Endometrial microvascular endothelial cells (primary cell): ENCODE measurements around the gene BTBD9. TPM values are rescaled to one million over a fixed set of nuclear protein-coding genes. Genes with fewer than 3 reads are reported as not detected.
"Not testable (repeated sequence)": the region's sequence is repeated elsewhere in the genome, so short reads cannot be mapped to it uniquely, and the experiment has no call there.

Source experiments
- in situ Hi-C: cut with HindIII; loops from 2 replicates; pipeline ENCODE4 v1.10.0; 2017; ENCODE audit warnings: low sequenced_read_pairs, low pct_unique_long_range_greater_than_20kb; ENCODE audit errors: inconsistent ontology term
- total RNA-seq: library from RNA; depleted of rRNA; stranded (reverse); fragments of >200 nt; gene quantifications from one replicate; pipeline ENCODE4 v1.2.3, GENCODE V29; 2015; ENCODE audit errors: inconsistent ontology term

The BTBD9 gene
- total RNA-seq, 1 donor from 2014 or later: 6.4 TPM

DNA sequence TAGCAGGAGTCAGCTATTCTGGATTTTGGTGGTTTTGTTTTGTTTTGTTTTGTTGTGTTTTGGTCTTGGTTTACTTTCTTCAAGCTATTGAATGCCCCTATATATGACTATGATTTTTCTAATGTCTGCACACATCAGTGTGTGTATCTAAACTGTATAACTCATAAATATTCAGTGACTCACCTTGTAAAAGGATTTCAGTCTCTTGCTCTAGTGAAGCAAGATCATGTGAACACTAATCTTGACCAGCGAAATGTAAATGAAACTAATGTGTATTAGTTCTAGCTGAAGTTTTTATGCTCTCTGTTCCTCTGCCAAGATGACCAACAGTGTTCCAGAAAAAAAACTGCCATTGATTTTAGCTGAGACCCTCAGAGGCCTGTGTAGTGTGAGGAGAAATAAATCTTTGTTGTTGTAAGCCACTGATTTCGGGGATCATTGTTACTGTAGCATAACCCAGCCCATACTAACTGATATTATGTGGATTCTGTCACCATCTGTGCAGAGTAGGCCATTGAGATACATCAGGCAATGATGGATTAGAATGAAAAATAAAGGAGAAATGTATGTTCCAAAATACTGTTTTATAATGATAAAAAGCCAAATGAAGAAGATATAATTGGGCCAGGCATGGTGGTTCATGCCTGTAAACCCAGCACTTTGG is 11.5 kb upstream of the BTBD9 start:
- in situ Hi-C loops: no loop called here

DNA sequence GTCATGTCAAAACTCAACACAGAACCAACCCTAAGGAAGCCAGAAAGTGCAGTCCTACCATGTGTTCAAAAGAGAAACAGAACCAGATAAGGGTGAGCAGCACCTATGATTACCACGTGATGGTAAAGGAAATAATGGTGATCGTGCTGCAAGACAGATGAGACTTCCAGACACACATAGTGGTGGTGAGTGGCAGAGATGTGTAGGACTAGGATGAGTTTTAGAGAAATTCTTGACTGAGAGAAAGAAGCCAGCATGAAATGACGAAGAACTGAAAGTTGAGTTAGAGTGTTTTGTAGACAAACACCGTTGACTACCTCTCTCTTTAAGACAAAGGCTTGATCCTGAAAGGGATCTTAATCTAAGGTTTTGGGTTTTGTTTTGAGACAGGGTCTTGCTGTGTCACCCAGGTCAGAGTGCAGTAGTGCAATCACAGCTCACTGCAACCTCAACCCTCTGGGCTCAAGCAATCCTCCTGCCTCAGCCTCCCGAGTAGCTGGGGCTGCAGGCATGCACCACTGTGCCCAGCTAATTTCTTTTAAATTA is 10.6 kb upstream of the BTBD9 start:
- in situ Hi-C loops: no loop called here

DNA sequence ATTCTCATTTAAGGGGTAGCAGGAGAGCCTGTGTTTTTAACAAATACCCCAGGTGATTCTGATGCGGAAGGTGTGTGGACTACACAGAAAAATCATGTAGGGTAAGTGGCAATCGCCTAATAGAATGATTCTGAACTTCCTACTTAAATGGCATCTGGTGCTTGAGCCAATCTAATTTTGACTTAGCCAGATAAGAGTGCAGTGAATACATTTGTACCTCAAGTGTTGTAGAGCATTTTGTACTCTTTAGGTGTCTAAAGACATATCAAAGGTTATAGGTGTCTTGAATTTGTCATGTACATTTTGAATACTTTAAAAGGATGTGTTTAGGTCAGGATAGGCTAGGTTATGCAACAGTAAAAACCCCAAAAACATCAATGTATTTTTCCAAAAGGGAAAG is 10.0 kb upstream of the BTBD9 start:
- in situ Hi-C loops: no loop called here

DNA sequence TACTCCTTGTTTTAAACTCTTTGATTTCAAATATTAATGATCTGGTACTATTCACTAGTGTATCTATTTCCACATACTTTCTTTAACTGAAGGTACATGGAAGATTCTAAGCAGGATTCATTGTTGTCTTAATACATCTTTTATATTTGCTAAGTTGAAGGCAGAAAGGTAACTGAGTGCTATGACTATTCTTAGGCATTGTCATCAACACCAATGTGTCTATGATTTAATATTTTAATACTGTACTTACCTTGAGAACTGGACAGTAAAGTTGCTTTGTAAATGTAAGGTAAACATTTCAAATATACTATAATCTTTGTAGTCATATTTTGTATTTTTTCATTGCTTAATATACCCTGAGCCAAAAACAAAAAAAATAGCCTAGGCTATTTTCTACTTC is 8.9 kb upstream of the BTBD9 start:
- in situ Hi-C loops: no loop called here

DNA sequence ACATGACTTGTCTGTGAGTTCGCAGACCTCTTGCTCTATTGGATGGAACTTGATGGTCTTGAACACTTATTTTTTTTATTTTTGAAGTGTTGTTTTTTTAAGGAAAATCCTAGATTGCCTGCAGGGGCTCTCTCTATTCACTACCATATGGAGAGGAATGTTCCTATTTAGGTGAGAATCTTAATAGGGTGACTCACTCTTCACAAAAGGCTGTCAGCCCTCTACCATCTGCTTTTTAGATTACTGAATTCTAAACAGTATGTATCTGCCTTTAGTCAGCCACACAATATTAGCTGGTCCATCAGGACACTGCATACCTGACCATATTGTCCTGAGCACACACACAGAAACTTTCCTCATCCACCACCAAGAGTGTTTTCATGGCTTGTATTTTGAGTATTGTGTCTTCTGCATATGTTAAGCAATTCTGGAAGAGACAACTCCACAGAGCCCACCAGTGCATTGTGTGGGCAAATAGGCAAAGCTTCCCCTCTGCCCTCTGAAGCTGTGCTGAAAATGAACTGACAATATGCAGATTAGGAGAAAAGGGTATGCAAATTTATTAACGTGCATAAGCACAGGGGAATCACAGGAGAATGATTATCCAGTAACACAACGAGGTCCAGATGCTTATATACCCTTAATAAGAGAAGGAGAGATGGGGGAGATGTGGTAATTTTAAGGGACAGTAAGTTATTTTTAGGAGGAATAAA is 6.6 kb upstream of the BTBD9 start:
- in situ Hi-C loops: no loop called here

DNA sequence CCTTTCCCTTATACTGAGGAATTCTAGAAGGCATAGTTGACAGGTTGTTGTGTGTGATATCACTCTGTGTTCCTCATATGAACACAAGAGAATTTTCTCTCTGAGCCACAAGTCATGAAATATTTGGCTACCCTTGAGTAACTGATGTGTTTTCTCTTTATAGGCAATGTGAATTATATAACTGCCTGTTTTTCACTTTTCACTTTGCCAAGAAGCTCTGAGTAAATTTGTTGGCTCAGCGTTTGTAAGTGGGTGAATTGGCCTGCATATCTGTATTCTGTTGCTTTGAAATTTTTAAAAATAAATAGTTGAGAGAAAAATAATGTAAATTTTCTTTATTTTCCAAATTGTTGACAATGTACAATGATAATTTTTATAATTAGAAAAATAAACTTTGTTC is 5.2 kb upstream of the BTBD9 start:
- in situ Hi-C loops: no loop called here

DNA sequence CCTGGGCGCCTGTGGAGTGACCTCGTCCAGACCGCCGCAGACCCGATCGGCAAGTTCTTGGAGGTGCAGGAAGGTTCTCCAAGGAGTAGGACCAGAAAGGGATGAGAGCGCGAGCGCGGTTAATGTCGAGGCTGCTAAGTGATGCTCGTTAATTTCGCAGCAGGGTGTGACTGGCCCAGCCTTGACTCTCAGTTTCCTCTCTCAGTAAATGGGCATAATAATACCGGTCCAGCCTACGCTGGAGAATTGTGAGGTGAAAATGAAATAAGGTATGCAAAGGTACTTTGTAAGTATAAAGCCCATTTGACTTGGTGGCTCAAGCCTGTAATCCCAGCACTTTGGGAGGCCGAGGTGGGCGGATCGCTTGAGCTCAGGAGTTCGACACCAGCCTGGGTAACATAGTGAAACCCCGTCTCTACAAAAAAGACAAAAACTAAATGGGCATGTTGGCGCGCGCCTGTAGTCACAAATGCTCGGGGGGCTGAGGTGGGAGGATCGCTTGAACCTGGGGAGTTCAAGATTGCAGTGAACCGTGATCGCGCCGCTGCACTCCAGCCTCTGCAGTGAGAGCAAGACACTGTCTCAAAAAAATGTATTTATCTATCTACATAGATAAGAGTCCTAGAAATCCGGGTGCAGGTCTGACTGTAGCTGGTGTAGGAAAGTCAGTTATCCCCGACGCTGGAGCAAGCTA is 634 bp upstream of the BTBD9 start:
- in situ Hi-C loops: no loop called here

DNA sequence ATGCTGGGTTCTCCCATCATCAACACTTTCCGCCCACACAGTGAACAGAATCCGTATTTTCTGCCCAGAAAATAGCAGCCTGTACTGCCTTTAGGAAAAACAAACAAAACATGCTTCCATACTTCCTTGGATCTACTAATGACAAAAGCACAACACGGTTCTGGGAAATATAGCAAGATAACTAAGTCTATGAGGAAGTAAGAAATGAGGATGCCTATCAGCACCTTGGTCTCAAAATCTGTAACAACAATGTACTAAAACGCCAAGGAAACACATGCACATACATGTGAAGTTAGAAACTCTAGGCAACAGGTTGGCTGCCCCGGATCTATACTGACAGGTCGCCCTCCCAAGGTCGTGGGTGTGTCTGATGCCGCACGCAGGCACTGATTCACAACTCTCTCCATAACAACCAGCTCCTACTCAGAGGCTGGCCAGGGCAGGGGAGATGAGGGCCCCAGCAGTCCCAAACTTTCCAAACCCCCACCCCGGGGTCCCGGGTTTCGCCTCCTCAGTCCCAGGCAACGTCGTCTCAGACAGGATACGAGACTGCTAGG is 710 bp downstream of the BTBD9 start:
- in situ Hi-C loops: no loop called here

DNA sequence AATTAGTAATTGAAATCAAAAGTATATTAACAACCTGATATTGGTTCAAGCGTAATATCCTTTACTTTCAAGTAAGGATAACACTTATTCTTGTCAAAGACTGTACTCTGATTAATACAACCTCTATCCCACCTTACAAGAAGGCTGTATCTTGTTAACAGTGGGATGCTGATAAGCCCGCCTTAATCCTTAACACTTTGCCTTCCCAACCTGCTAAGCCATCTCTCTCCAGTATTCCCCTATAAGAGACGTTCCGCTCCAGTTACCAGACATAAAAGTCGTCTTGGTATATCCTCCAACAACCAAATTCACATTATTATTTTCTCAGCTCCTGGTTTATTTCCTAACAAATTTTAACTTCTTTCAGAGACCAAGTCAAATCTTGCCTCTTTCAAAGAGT is 2.0 kb downstream of the BTBD9 start:
- in situ Hi-C loops: no loop called here

DNA sequence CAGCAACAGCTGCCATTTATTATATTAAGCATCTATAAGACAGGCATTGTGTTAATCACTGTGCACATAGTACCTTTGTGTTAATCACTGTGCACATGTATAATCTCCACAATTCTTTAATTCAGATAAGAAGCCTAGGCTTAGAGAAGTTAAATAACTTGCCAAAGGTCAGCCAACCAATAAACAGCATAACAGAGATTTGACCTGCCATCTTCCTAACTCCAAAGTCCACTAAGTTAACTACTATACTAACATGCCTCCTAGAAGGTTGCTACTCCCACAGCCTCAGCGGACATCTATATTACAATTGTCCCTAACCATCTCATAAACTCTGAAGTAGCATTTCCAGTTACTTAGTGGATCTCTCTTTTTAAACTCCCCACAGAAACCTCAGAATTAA is 3.7 kb downstream of the BTBD9 start:
- in situ Hi-C loops: no loop called here

DNA sequence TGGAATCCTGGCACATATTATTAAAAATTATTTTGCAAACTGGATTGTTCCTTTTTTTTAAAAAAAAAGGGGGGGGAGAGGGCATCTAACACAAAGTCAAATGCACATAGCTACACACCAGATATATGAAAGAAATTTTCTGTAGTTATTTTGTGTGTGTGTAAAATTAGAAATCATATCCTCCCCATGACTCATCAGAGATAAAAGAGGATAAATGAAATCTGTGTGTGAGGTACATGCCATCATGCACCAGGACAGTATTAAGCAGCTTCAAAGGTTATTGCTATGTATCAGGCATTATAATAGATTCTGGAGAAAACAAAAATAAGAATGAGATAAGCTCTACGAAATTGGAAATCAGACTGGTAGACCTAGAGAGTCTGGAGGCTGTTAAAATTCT is 5.2 kb downstream of the BTBD9 start:
- in situ Hi-C loops: no loop called here

DNA sequence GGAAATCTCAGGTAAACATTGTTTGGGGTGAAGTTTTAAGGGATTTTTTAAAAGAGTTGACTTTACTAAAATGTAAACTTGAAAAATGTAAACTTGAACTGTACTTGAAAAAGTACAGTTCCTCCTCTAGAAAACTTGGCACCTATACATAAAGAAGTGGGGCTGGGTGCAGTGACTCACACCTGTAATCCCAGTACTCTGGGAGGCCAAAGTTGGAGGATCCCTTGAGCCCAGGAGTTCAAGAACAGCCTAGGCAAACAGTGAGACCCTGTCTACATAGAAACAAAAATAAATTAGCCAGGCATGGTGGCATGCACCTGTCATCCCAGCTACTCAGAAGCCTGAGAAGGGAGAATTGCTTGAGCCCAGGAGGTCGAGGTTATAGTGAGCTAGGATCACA is 7.2 kb downstream of the BTBD9 start:
- in situ Hi-C loops: no loop called here

DNA sequence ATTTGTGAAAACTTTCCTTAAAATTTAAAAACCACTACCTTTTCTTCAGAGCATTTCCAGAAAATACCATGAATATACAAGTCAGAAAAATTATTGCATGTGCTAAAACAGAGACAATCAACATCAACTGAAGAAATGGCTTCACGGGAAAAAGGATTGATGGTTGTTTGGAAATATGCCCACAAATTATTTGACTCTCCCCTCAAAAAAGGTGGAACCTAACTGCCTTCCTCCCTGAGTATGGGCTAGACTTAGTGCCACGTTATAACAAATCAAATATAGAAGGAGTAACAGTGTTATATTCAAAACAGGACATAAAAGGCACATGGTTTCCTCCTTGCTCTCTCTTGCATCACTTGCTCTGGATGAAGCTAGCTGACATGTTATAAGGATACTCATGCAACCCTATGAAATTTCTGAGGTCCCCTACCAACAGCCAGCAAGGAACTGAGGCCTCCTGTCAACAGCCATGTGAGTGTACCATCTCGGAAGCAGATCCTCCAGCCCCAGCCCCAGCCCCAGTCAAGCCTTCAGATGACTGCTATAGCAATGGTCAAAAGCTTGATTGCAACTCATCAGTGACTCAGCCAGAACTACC is 8.4 kb downstream of the BTBD9 start:
- in situ Hi-C loops: no loop called here

DNA sequence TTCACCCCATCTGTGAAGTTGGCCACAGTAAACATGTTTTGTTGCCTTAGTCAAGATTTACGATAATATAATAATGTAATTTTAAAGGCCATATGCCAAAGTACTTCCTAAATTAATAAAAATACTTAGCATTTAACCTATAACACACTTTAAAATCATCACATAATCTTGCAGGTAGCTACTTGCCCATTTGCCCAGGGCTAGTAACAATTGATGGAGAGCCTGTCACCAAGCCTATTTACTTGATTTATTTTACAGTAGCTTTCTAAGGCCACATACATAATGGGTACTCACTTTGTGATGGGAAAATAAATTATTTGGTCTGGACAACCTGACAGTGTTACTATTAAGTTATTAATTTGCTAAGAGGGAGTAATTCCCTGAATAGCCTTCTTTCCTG is 14.5 kb downstream of the BTBD9 start:
- in situ Hi-C loops: no loop called here

DNA sequence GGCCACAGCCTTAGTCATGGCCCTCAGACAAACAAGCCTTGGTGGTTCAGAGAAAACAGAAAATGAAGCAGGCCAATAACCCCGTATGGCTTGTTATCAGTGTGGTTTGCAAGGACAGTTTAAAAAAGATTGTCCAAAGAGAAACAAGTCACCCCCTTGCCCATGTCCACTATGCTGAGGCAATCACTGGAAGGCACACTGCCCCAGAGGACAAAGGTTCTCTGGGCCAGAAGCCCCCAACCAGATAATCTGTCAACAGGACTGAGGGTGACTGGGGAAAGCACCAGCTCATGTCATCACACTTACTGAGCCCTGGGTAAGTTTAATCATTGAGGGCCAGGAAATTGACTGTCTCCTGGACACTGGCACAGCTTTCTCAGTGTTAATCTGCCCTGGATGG is 20.4 kb downstream of the BTBD9 start:
- in situ Hi-C loops: not testable (repeated sequence)

DNA sequence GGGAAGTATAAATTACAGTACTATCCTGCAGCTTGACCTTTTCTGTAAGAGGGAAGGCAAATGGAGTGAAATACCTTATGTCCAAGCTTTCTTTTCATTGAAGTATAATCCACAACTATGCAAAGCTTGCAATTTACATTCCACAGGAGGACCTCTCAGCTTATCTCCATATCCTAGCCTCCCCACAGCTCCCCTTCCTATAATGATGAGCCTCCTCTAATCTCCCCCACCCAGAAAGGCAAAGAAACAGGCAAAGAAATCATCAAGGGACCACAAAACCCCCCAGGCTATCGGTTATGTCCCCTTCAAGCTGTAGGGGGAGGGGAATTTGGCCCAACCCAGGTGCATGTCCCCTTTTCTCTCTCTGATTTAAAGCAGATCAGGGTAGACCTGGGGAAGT is 21.4 kb downstream of the BTBD9 start:
- in situ Hi-C loops: not testable (repeated sequence)

DNA sequence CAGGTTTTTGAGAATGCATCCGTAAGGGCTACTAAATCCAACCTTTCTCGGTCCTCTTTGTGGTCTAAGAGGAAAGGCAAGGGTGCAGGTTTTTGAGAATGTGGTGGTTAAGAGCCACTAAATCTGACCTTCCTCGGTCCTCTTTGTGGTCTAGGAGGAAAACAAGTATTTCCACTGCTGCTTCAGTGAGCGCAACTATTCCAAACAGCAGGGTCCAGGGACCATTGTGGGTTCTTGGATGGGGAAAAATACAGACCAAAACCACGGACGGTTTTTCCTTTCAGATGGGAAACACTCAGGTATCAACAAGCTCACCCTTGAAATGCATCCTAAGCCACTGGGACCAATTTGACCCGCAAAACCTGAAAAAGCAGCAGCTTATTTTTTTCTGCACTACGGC is 21.9 kb downstream of the BTBD9 start:
- in situ Hi-C loops: no loop called here

DNA sequence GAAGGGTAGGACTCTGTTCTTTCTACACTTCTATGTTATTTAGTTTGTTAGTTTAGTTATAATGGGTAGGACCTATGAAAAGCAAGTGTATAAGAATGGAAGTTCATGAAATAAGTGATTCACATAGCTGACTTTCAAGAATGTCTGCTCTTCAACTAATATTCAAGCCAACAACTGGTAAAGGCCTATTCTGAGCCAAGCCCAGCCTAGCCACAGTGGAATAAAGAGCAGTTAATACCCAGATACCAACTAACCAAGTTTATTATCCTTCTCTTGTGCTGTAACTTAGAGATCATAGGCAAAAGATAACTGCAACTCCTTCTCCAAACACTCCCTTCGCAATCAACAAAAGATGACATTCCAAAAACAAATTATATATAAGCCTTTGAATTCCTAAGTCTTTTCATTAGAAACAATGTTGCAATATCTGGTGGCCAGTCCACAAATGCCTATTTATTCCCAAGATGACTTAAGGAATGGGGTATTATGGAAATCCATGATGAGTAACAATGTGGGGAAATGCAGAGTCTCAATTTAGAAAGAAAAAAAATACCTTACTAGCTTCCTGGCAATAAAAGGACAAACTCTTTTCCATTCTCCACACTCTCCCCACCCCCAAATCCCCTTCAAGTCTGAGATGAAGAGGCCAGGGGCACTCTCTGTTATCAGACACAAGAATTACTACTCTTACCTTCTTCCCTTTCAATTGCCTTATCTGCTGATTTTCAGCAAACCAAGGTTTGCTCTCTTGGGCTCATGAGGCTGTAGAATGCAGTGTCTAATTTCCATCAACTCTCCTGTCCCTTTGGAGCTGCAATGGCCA is 27.4 kb downstream of the BTBD9 start:
- in situ Hi-C loops: no loop called here
